Measurements from ENCODE around the gene USP40. TPM values are rescaled to one million over a fixed set of nuclear protein-coding genes. Genes with fewer than 3 reads are reported as not detected.

Gene USP40
- total and polyA plus RNA-seq, 2 experiments from 2014 or later, result 14.0 to 21.7 TPM

DNA sequence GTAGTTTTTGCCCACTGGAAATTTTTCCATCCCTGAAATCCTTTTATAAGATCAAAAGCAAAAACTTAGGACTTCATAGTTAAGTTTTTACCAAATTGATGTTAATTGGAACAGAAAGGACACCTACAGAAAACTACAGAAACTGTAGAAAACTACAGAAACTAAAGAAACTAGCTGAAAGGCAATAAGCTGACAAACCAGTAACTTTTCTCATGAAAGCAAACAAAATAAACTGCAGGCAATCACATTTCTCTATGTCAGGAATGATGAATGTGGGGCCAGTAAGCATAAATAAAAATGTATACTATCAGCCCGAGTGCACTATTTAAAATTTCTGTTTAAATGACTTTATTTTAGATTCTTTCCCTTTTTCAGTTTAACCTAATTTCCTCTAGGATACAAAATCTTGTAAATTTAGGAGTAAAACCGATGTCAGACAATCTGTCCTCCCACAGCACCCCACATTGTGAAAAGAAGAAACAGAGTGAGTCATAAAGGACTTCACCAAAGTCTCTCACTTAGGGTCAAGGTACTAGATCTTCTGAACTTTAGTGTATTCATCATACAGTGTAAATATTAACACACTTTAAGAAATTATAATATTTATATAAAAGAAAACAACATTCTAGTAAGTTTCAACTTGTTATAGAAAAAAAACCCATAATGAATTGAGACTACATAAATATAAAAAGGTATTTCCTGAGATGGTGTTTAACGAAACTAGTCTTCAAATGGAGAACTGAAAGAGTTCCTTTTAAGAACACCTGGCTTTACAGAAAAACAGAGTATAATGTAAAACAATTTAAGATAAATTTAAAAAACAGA lies 46.6 kb downstream of the USP40 start:
- H3K9me3 ChIP-seq (ENCODE audit: low read depth), result no peaks in the 10 kb centered on the region
- H3K4me3 ChIP-seq, result no peak overlapping the region
- H3K27me3 ChIP-seq, result no peaks in the 10 kb centered on the region
- H3K27ac ChIP-seq, result no peak overlapping the region
- no peak for DNase-seq (ENCODE audit: low read depth in 1 of 2, low spot score in 1 of 2)
- H3K36me3 ChIP-seq, result no peaks in the 10 kb centered on the region
- TF ChIP-seq, protein P1, sequence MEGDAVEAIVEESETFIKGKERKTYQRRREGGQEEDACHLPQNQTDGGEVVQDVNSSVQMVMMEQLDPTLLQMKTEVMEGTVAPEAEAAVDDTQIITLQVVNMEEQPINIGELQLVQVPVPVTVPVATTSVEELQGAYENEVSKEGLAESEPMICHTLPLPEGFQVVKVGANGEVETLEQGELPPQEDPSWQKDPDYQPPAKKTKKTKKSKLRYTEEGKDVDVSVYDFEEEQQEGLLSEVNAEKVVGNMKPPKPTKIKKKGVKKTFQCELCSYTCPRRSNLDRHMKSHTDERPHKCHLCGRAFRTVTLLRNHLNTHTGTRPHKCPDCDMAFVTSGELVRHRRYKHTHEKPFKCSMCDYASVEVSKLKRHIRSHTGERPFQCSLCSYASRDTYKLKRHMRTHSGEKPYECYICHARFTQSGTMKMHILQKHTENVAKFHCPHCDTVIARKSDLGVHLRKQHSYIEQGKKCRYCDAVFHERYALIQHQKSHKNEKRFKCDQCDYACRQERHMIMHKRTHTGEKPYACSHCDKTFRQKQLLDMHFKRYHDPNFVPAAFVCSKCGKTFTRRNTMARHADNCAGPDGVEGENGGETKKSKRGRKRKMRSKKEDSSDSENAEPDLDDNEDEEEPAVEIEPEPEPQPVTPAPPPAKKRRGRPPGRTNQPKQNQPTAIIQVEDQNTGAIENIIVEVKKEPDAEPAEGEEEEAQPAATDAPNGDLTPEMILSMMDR (IDR thresholded peaks at IDR 0.05; ENCODE audit: low read depth, low read length), result no peak
- H3K4me1 ChIP-seq (ENCODE audit: low read depth), result no peaks in the 10 kb centered on the region

DNA sequence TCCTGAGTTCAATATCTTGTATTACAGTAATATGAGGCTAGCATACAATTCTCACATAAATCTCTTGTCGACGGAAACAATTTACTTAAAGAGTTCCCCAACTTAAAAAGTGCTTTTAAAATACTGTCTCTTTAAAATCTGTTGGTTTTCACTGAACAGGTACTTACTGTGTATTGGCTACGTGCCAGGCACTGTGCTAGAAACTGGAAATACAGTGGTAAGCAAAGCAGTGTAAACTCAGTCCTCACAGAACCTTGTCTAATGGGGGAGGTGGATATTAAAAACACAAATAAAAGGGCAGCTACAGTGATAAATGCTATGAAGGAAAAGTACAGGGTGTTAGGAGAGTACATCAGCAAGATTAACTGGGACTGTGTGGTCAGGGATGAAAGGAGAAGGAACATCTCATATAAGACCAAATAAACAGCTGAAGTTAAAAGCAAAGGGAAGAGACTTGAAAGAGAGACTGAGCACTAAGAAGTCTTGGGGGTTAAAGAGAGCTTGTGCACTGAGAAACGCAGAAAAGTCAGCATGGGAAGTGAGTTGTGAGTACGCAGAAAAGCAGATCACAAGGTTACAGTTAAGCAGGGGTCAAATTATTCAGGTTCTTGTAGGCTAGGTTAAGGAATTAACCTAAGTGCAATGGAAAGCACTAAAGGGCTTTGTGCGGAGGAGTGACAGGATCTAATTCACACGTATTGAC lies 52.5 kb downstream of the USP40 start:
- H3K9me3 ChIP-seq (ENCODE audit: low read depth), result no peaks in the 10 kb centered on the region
- H3K27me3 ChIP-seq, result no peaks in the 10 kb centered on the region
- H3K4me1 ChIP-seq (ENCODE audit: low read depth), result no peaks in the 10 kb centered on the region
- no peak overlapping the region for H3K4me3 ChIP-seq
- no peak overlapping the region for H3K27ac ChIP-seq
- no peak for DNase-seq (ENCODE audit: low read depth in 1 of 2, low spot score in 1 of 2)
- H3K36me3 ChIP-seq, result no peaks in the 10 kb centered on the region
- TF ChIP-seq, protein P1 (IDR thresholded peaks at IDR 0.05; ENCODE audit: low read depth, low read length), result no peak

DNA sequence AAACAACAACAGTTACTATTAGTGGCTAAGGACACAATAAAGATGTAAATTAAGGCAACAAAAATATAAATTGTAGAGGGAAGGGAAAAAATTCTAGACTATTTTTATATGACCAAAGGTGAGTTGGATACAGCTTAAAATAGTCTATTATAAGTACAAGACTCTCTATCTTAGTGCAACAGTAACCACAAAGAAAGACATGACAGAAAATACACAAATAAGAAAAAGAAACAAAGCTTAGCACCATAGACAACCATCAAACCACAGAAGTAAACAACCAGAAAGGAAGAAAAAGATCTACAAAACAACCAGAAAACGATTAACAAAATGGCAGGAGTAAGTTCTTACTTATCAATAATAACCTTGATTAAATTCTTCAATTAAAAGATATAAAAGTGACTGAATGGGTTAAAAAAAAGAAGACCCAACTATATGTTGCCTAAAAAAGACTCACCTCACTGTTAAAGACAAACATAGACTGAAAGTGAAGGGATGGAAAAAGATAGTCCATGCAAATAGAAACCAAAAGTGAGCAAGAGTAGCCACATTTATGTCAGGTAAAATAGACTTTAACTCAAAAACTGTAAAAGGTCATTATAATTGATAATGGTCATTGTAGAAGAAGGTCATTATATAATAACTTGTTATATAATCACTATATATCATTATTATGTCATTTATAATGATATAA lies 62.5 kb downstream of the USP40 start:
- no peaks in the 10 kb centered on the region for H3K27me3 ChIP-seq
- H3K4me3 ChIP-seq, result no peak overlapping the region
- peaks cover 2% of the 10 kb centered on the region for H3K36me3 ChIP-seq
- no peaks in the 10 kb centered on the region for H3K4me1 ChIP-seq (ENCODE audit: low read depth)
- no peak for DNase-seq (ENCODE audit: low read depth in 1 of 2, low spot score in 1 of 2)
- TF ChIP-seq, protein P1 (IDR thresholded peaks at IDR 0.05; ENCODE audit: low read depth, low read length), result no peak
- no peak overlapping the region for H3K27ac ChIP-seq
- H3K9me3 ChIP-seq (ENCODE audit: low read depth), result no peaks in the 10 kb centered on the region

DNA sequence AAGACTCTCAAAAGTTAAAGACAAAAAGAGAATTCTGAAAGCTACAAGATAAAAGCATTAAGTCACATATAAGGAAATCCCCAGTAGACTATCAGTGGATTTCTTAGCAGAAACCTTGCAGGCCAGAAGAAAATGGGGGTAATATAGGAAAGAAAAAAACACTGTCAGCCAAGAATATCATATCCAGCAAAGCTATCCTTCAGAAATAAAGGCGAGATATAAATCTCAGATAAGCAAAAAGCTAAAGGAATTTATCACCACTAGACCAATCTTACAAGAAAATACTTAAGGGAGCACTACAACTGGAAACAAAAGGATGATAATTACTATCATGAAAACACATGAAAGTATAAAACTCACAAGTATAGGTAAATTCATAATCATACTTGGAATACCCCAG lies 63.1 kb downstream of the USP40 start:
- TF ChIP-seq, protein P1 (IDR thresholded peaks at IDR 0.05; ENCODE audit: low read depth, low read length), result no peak
- Histone ChIP-seq H3K4me3 (no peak overlapping the region), H3K36me3 (peaks cover 2% of the 10 kb centered on the region), H3K27me3 (no peaks in the 10 kb centered on the region), H3K4me1 (ENCODE audit: low read depth) (no peaks in the 10 kb centered on the region), H3K9me3 (ENCODE audit: low read depth) (no peaks in the 10 kb centered on the region), H3K27ac (no peak overlapping the region)
- DNase-seq (ENCODE audit: low read depth in 1 of 2, low spot score in 1 of 2), result no peak

DNA sequence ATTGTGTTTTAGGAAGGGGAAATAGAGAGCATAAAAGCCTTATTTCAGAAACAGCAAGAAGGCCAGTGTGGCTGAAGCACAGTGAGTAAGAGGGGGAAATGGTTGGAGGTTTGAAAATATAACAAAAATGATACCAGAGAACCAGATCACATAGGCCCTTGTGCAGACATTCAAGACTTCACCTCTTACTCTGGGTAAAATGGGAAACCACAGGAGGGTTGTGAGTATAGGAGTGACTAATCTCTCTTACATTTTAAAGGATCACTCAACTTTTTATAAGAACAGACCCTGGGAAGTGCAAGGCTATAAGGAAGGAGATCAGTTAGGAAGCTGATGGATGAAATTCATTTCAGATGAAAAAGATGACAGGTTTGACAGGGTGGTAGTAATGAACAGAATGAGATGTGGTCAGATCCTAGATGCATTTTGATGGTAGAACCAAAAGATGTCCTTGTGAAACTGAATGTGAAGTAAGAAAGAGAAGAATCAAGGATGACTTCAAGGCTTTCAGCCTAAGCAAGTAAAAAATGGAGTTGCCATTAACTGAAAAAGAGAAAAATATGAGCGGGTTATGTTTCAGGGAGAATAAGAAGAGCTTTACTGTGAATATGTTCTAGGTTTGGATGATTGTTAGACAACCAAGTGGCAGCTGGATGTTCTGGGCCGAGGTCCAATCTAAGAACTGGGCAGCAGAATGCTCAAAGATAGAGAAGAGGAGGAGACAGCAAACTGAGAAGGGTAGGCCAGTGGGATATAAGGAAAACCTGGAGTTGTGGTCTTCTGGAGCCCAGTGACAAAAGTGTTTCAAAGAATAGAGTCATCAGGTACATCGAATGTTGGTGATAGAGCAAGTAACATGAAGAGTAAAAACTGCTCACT lies 65.1 kb downstream of the USP40 start:
- Histone ChIP-seq H3K4me3 (no peak overlapping the region), H3K27ac (no peak overlapping the region), H3K9me3 (ENCODE audit: low read depth) (no peaks in the 10 kb centered on the region), H3K4me1 (ENCODE audit: low read depth) (no peaks in the 10 kb centered on the region), H3K27me3 (no peaks in the 10 kb centered on the region), H3K36me3 (no peaks in the 10 kb centered on the region)
- TF ChIP-seq, protein P1 (IDR thresholded peaks at IDR 0.05; ENCODE audit: low read depth, low read length), result no peak
- peak in 1 of 2 donors; percentile 35 for DNase-seq (ENCODE audit: low read depth in 1 of 2, low spot score in 1 of 2)

Measured in cardiac muscle cell (in vitro differentiated cells and primary cell).